Common myeloid progenitor, CD34-positive (primary cell): ENCODE data around the gene FUT9.

Source experiments
- CTCF ChIA-PET: fragments of 350-600 bp; sonication (Branson Sonifier 250); formaldehyde crosslinking; loops from one replicate; lab custom pipeline; 2021; ENCODE audit warnings: antibody characterized with exemption; lab: Charles Lee
- POLR2A ChIA-PET: fragments of 350-600 bp; sonication (Branson Sonifier 250); formaldehyde crosslinking; loops from one replicate; lab custom pipeline; 2021; ENCODE audit warnings: antibody characterized with exemption; lab: Charles Lee
- DNase-seq, 3 donors: peaks; one replicate each; pipeline versions ENCODE4 v3.0.0 to v3.0.0-alpha.2; 2013
- H3K27ac ChIP-seq, 2 experiments: 1 replicate in 1 of 2; 2 replicates in 1 of 2; pipeline ENCODE4 v1.7.0; 2013; ENCODE audit warnings: inconsistent platforms in 2 of 2, low read length in 2 of 2, mild to moderate bottlenecking in 2 of 2, low read depth in 1 of 2, moderate library complexity in 1 of 2; ENCODE audit not compliant: severe bottlenecking in 2 of 2, insufficient read depth in 1 of 2, poor library complexity in 1 of 2
- H3K27me3 ChIP-seq, 5 experiments: replicated peaks in 2 of 5; 1 replicate in 3 of 5; 2 replicates in 2 of 5; pipeline versions ENCODE4 v1.6.1 to v1.7.0; 2013; ENCODE audit warnings: low read length in 4 of 5, mild to moderate bottlenecking in 2 of 5, moderate library complexity in 2 of 5, inconsistent platforms in 1 of 5; ENCODE audit not compliant: insufficient read depth in 5 of 5, control insufficient read depth in 4 of 5
- H3K36me3 ChIP-seq, 4 experiments: 1 replicate in 2 of 4; 2 replicates in 2 of 4; pipeline versions ENCODE4 v1.6.1 to v1.7.0; 2013; ENCODE audit warnings: low read length in 3 of 4, control low read depth in 1 of 4, mild to moderate bottlenecking in 1 of 4; ENCODE audit not compliant: control insufficient read depth in 4 of 4, insufficient read depth in 4 of 4
- H3K4me1 ChIP-seq, 4 experiments: 1 replicate in 3 of 4; 2 replicates in 1 of 4; pipeline versions ENCODE4 v1.6.1 to v1.7.1; 2013; ENCODE audit warnings: low read length in 3 of 4, mild to moderate bottlenecking in 3 of 4, control low read depth in 1 of 4, inconsistent platforms in 1 of 4, moderate library complexity in 1 of 4; ENCODE audit not compliant: control insufficient read depth in 4 of 4, insufficient read depth in 4 of 4; ENCODE audit errors: control extremely low read depth in 1 of 4
- H3K4me3 ChIP-seq, 7 experiments: 1 replicate in 4 of 7; 2 replicates in 3 of 7; pipeline versions ENCODE4 v1.5.1 to v1.7.0; 2013; ENCODE audit warnings: mild to moderate bottlenecking in 7 of 7, low read length in 6 of 7, moderate library complexity in 6 of 7, inconsistent platforms in 2 of 7, low read depth in 2 of 7, control low read depth in 1 of 7; ENCODE audit not compliant: insufficient read depth in 4 of 7, control insufficient read depth in 1 of 7; ENCODE audit errors: extremely low read depth in 1 of 7
- H3K9me3 ChIP-seq, 5 experiments: 1 replicate in 4 of 5; 2 replicates in 1 of 5; pipeline versions ENCODE4 v1.6.1 to v1.7.1; 2013; ENCODE audit warnings: low read length in 4 of 5, mild to moderate bottlenecking in 2 of 5, inconsistent platforms in 1 of 5, low read depth in 1 of 5, moderate library complexity in 1 of 5; ENCODE audit not compliant: control insufficient read depth in 4 of 5, insufficient read depth in 2 of 5; ENCODE audit errors: control extremely low read depth in 1 of 5
- WGBS: methylation state at CpG from one replicate; pipeline ENCODE4 v1.1.5; 2013; ENCODE audit not compliant: insufficient coverage; 5-methylcytosine and 5-hydroxymethylcytosine counted together

The FUT9 gene

GRCh38 chr6:96223695-96224094, 207.9 kb downstream of the FUT9 start:
- H3K4me3 ChIP-seq, result no peak overlapping the region
- H3K36me3 ChIP-seq, result no peaks in the 10 kb centered on the region
- no peaks in the 10 kb centered on the region for H3K4me1 ChIP-seq
- no CpG with 5 or more reads among the region's 1 CpG for WGBS
- POLR2A ChIA-PET, result no interaction called here
- no peaks in the 10 kb centered on the region for H3K9me3 ChIP-seq
- H3K27ac ChIP-seq, result no peak overlapping the region
- DNase-seq, result no peak
- no peaks in the 10 kb centered on the region for H3K27me3 ChIP-seq
- CTCF ChIA-PET, result interaction anchor here (1.2 kb wide), 1 partner anchor 9 kb away, joined by 3 read pairs; no protein-coding TSS in a partner anchor

- H3K27ac ChIP-seq, result no peak overlapping the region
- H3K4me1 ChIP-seq, result no peaks in the 10 kb centered on the region
- CTCF ChIA-PET, result no interaction called here
- no peaks in the 10 kb centered on the region for H3K36me3 ChIP-seq
- WGBS, result 25% methylated on average over 1 of the region's 2 CpGs
- no peak for DNase-seq
- H3K9me3 ChIP-seq, result no peaks in the 10 kb centered on the region
- H3K4me3 ChIP-seq, result no peak overlapping the region
- POLR2A ChIA-PET, result no interaction called here
- H3K27me3 ChIP-seq, result no peaks in the 10 kb centered on the region
These were observed 211.4 kb downstream of the FUT9 start for GRCh38 chr6:96227135-96227534.

- no peak overlapping the region for H3K4me3 ChIP-seq
- H3K27ac ChIP-seq, result no peak overlapping the region
- WGBS, result 67% methylated on average over 1 of the region's 2 CpGs
- ChIA-PET POLR2A (no interaction called here), CTCF (no interaction called here)
- DNase-seq, result no peak
- no peaks in the 10 kb centered on the region for H3K4me1 ChIP-seq
- no peaks in the 10 kb centered on the region for H3K36me3 ChIP-seq
- no peaks in the 10 kb centered on the region for H3K27me3 ChIP-seq
- H3K9me3 ChIP-seq, result no peaks in the 10 kb centered on the region
These were observed 218.7 kb downstream of the FUT9 start for GRCh38 chr6:96234444-96234843.

GRCh38 chr6:96235927-96236326, 220.2 kb downstream of the FUT9 start:
- POLR2A ChIA-PET, result no interaction called here
- H3K4me1 ChIP-seq, result no peaks in the 10 kb centered on the region
- no peaks in the 10 kb centered on the region for H3K36me3 ChIP-seq
- H3K9me3 ChIP-seq, result no peaks in the 10 kb centered on the region
- DNase-seq, result no peak
- CTCF ChIA-PET, result no interaction called here
- H3K4me3 ChIP-seq, result no peak overlapping the region
- H3K27ac ChIP-seq, result no peak overlapping the region
- H3K27me3 ChIP-seq, result no peaks in the 10 kb centered on the region
- WGBS, result 76% methylated on average over 2 of the region's 5 CpGs

- Histone ChIP-seq H3K4me3 (no peak overlapping the region), H3K4me1 (no peaks in the 10 kb centered on the region), H3K36me3 (no peaks in the 10 kb centered on the region), H3K27me3 (no peaks in the 10 kb centered on the region), H3K27ac (no peak overlapping the region), H3K9me3 (no peaks in the 10 kb centered on the region)
- CTCF ChIA-PET, result no interaction called here
- WGBS, result 100% methylated on average over 1 of the region's 3 CpGs
- DNase-seq, result no peak
- POLR2A ChIA-PET, result no interaction called here
These were observed 220.7 kb downstream of the FUT9 start for GRCh38 chr6:96236471-96236870.

- Histone ChIP-seq H3K27ac (no peak overlapping the region), H3K36me3 (no peaks in the 10 kb centered on the region), H3K4me3 (no peak overlapping the region), H3K4me1 (no peaks in the 10 kb centered on the region), H3K9me3 (no peaks in the 10 kb centered on the region), H3K27me3 (no peaks in the 10 kb centered on the region)
- WGBS, result no CpG with 5 or more reads among the region's 3 CpGs
- CTCF ChIA-PET, result no interaction called here
- DNase-seq, result no peak
- POLR2A ChIA-PET, result no interaction called here
These were observed 222.0 kb downstream of the FUT9 start for GRCh38 chr6:96237638-96238347.

- Histone ChIP-seq H3K27me3 (no peaks in the 10 kb centered on the region), H3K4me1 (no peaks in the 10 kb centered on the region), H3K9me3 (no peaks in the 10 kb centered on the region), H3K27ac (no peak overlapping the region), H3K4me3 (no peak overlapping the region), H3K36me3 (no peaks in the 10 kb centered on the region)
- CTCF ChIA-PET, result no interaction called here
- WGBS, result 50% methylated on average over 2 of the region's 2 CpGs
- no peak for DNase-seq
- POLR2A ChIA-PET, result no interaction called here
These were observed 230.8 kb downstream of the FUT9 start for GRCh38 chr6:96246563-96246962.
